Pancreas (tissue), 10 donors: ENCODE results near the gene PIM1. TPM values are rescaled to one million over a fixed set of nuclear protein-coding genes. Genes with fewer than 3 reads are reported as not detected.

ENCODE experiments used
- ATAC-seq, 4 donors: fragments of 200-7000 bp; cut with Tn5 transposase; one replicate each; pipeline versions ENCODE4 v1.8.0 to v1.9.1; 2020; ENCODE audit warnings: mild to moderate bottlenecking in 4 of 4, moderate library complexity in 4 of 4
- DNase-seq, 6 donors: peaks; one replicate each; pipeline ENCODE4 v3.0.0-alpha.2; 2020
- FAIRE-seq: peaks from 2 replicates; lab custom pipeline; 2012; peaks lifted over from hg19 to GRCh38; lab: Jason Lieb, UNC
- H3K27ac ChIP-seq, 4 donors: fragments of 200-600 bp; sonication (generic); 1 replicate in 3 of 4; 2 replicates in 1 of 4; pipeline versions ENCODE4 v1.5.0 to v1.8.0; 2020
- H3K27me3 ChIP-seq, 4 donors: fragments of 200-600 bp; one replicate each; pipeline ENCODE4 v1.8.0; 2021
- H3K36me3 ChIP-seq, 3 donors: fragments of 200-600 bp; sonication (generic) in 1 of 3; one replicate each; pipeline versions ENCODE4 v1.5.0 to v1.8.0; 2020 to 2021
- H3K4me1 ChIP-seq, 3 donors: fragments of 200-600 bp; one replicate each; pipeline ENCODE4 v1.8.0; 2021
- H3K4me3 ChIP-seq, 4 donors: fragments of 200-600 bp; sonication (generic) in 2 of 4; one replicate each; pipeline versions ENCODE4 v1.5.0 to v1.8.0; 2020 to 2021
- H3K9me3 ChIP-seq, 4 donors: fragments of 200-600 bp; one replicate each; pipeline ENCODE4 v1.8.0; 2021
- intact Hi-C, 3 donors: fragments of 100-400 bp; cut with DNase I; formaldehyde crosslinking; loops; one replicate each; pipeline versions ENCODE4 v1.11.1 to v1.14.2; 2022
- polyA plus RNA-seq, 2 donors: library from polyadenylated mRNA; stranded (reverse); fragments of 200-250 nt; gene quantifications; one replicate each; pipeline ENCODE4 v1.2.3, GENCODE V29; 2013
- total RNA-seq, 6 donors: library from RNA; stranded (reverse); fragmentation: NEBNext Ultra II Directional in 4 of 6; extraction: Animal tissue kit (Norgen Biotek cat#: 25700) in 4 of 6; gene quantifications; one replicate each; pipeline versions ENCODE4 v1.2.1 to v1.2.4, GENCODE V29; 2021 to 2023
- TF ChIP-seq, protein P1 (sequence below), 4 donors: fragments of 200-600 bp; sonication (generic) in 3 of 4; IDR thresholded peaks; one replicate each; pipeline versions ENCODE4 v1.5.0 to v1.8.0; 2021; ENCODE audit warnings: antibody characterized with exemption in 4 of 4
- donor health status: healthy with polysubstance abuse.
- donor health status: DM: no; HTN: no; CAD: no; lungs with moderate emphysema.
- donor health status: DM: no; HTN: no; CAD: no.
- donor health status: control.
- donor health status: control.
- donor health status: Bipolar disorder and iron deficiency.
- donor health status: DM: yes; HTN: yes; CAD: no.
- donor health status: DM: no; HTN: no; CAD: no.
- donor health status: DM: no; HTN: no; CAD: no.
- donor health status: DM: yes; HTN: yes; CAD: no.

PIM1 gene
- total and polyA plus RNA-seq, 8 donors, result 7.5 to 25.3 (median 14.1) TPM

DNA sequence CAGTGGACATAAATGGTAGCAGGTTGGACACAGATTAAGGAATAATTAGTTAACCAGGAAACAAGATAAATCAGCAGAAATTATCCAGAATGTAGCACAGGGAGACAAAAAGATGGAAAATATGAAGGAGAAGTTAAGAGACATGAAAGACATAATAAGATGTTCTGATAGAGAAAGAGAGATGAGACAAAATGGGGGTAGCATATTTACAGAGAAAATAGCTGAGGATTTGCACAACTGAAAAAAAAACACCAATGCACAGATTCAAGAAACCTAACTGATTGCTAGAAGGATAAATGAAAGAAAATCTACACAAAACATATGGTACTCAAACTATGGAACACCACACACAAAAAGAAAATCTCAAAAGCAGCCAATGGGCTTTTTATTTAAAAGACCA lies 53.0 kb downstream of the PIM1 start:
- Histone ChIP-seq H3K4me3 (peak overlapping the region in 3 of 4 donors; percentile 51 to 89 (median 67)), H3K4me1 (peaks cover 4 to 12% (median 6%) of the 10 kb centered on the region in 3 donors), H3K27ac (peak overlapping the region in 3 of 4 donors; percentile 48 to 76 (median 71)), H3K36me3 (no peaks in the 10 kb centered on the region), H3K9me3 (no peaks in the 10 kb centered on the region), H3K27me3 (no peaks in the 10 kb centered on the region)
- TF ChIP-seq, protein P1, sequence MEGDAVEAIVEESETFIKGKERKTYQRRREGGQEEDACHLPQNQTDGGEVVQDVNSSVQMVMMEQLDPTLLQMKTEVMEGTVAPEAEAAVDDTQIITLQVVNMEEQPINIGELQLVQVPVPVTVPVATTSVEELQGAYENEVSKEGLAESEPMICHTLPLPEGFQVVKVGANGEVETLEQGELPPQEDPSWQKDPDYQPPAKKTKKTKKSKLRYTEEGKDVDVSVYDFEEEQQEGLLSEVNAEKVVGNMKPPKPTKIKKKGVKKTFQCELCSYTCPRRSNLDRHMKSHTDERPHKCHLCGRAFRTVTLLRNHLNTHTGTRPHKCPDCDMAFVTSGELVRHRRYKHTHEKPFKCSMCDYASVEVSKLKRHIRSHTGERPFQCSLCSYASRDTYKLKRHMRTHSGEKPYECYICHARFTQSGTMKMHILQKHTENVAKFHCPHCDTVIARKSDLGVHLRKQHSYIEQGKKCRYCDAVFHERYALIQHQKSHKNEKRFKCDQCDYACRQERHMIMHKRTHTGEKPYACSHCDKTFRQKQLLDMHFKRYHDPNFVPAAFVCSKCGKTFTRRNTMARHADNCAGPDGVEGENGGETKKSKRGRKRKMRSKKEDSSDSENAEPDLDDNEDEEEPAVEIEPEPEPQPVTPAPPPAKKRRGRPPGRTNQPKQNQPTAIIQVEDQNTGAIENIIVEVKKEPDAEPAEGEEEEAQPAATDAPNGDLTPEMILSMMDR (IDR thresholded peaks at IDR 0.05), result no peak
- no peak for DNase-seq
- no peak for ATAC-seq
- intact Hi-C loops, result no loop called here
- no peak for FAIRE-seq

Other genes with a start within 250 kb of the PIM1 start
- 1 to 10 TPM in 2 of 6 donors, under 1 TPM in 4; 0.23 to 6.9 (median 0.72) TPM for gene PI16, start 215.4 kb upstream of the PIM1 start, total RNA-seq
- gene PI16, start 215.4 kb upstream of the PIM1 start, polyA plus RNA-seq, result 1 to 10 TPM; 3.0 to 7.3 TPM
- gene MTCH1, start 184.0 kb upstream of the PIM1 start, total RNA-seq, result 100 to 1,000 TPM in 2 of 6 donors, 10 to 100 TPM in 4; 83.6 to 102 (median 87.2) TPM
- gene MTCH1, start 184.0 kb upstream of the PIM1 start, polyA plus RNA-seq, result 100 to 1,000 TPM in 1 of 2 donors, 10 to 100 TPM in 1; 66.8 to 146 TPM
- gene FGD2, start 164.5 kb upstream of the PIM1 start, total RNA-seq, result 10 to 100 TPM in 1 of 6 donors, 1 to 10 TPM in 4, under 1 TPM in 1; 0.98 to 13.2 (median 3.3) TPM
- 1 to 10 TPM; 1.7 to 3.2 TPM for gene FGD2, start 164.5 kb upstream of the PIM1 start, polyA plus RNA-seq
- 1 to 10 TPM; 5.1 to 9.0 (median 6.3) TPM for gene TBC1D22B, start 87.6 kb downstream of the PIM1 start, total RNA-seq
- gene TBC1D22B, start 87.6 kb downstream of the PIM1 start, polyA plus RNA-seq, result 1 to 10 TPM; 4.3 to 6.6 TPM
- gene TMEM217, start 88.0 kb downstream of the PIM1 start, total RNA-seq, result 1 to 10 TPM in 3 of 6 donors, under 1 TPM in 3; 0.19 to 2.1 (median 0.94) TPM
- 1 to 10 TPM; 1.4 to 1.7 TPM for gene TMEM217, start 88.0 kb downstream of the PIM1 start, polyA plus RNA-seq
- gene RNF8, start 183.8 kb downstream of the PIM1 start, total RNA-seq, result 1 to 10 TPM; 3.9 to 8.2 (median 5.5) TPM
- gene RNF8, start 183.8 kb downstream of the PIM1 start, polyA plus RNA-seq, result 1 to 10 TPM; 5.8 to 8.5 TPM